Spleen (tissue), 7 donors: ENCODE results near the gene MTMR10.

Experiments used
- POLR2A ChIP-seq, 3 donors: fragments of 450-650 bp; IDR thresholded peaks; one replicate each; pipeline ENCODE4 v1.5.1; 2017; ENCODE audit warnings: antibody characterized with exemption in 3 of 3, mild to moderate bottlenecking in 1 of 3
- TF ChIP-seq, protein P1 (sequence below), 11 experiments: fragments of 200-600 bp in 7 of 11; fragments of 450-650 bp in 4 of 11; sonication (generic) in 4 of 11; IDR thresholded peaks in 8 of 11; conservative IDR thresholded peaks in 3 of 11; 1 replicate in 7 of 11; 2 replicates in 4 of 11; pipeline versions ENCODE4 v1.4.0 to v1.8.0; 2016 to 2021; ENCODE audit warnings: antibody characterized with exemption in 11 of 11, inconsistent platforms in 4 of 11, mild to moderate bottlenecking in 1 of 11
- donor health status: DM: no; HTN: no; CAD: no; lungs with moderate emphysema.
- donor health status: DM: no; HTN: no; CAD: no.
- donor health status: DM: no; HTN: no; CAD: no.

DNA sequence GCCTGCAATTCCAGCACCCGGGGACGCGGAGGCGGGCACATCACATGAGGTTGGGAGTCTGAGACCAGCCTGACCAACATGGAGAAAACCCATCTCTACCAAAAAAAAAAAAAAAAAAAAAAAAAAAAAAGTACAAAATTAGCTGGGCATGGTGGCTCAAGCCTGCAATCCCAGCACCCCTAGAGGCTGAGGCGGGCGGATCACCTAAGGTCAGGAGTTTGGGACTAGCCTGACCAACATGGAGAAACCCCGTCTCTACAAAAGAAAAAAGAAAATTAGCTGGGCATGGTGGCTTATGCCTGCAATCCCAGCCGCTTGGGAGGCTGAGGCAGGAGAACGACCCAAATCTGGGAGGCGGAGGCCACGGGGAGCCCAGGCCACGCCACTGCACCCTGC lies 95.2 kb downstream of the MTMR10 start:
- no peak for TF ChIP-seq POLR2A (IDR thresholded peaks at IDR 0.05)
- TF ChIP-seq, protein P1, sequence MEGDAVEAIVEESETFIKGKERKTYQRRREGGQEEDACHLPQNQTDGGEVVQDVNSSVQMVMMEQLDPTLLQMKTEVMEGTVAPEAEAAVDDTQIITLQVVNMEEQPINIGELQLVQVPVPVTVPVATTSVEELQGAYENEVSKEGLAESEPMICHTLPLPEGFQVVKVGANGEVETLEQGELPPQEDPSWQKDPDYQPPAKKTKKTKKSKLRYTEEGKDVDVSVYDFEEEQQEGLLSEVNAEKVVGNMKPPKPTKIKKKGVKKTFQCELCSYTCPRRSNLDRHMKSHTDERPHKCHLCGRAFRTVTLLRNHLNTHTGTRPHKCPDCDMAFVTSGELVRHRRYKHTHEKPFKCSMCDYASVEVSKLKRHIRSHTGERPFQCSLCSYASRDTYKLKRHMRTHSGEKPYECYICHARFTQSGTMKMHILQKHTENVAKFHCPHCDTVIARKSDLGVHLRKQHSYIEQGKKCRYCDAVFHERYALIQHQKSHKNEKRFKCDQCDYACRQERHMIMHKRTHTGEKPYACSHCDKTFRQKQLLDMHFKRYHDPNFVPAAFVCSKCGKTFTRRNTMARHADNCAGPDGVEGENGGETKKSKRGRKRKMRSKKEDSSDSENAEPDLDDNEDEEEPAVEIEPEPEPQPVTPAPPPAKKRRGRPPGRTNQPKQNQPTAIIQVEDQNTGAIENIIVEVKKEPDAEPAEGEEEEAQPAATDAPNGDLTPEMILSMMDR (IDR thresholded peaks at IDR 0.05 in 8 of 11, conservative IDR thresholded peaks at IDR 0.05 in 3 of 11): no peak
